Left kidney (tissue), 2 donors: ENCODE measurements around the gene ARHGAP29. TPM values are rescaled to one million over a fixed set of nuclear protein-coding genes. Genes with fewer than 3 reads are reported as not detected.

Experiments used
- DNase-seq: peaks from one replicate; pipeline ENCODE4 v3.0.0-alpha.2; 2013
- polyA plus RNA-seq: library from polyadenylated mRNA; unstranded; fragments of 120-200 nt; gene quantifications from one replicate; pipeline ENCODE4 v1.2.1, GENCODE V29; 2013; ENCODE audit not compliant: insufficient read length

Gene ARHGAP29
- polyA plus RNA-seq, 1 donor: 96.2 TPM

GRCh38 chr1:94236630-94237290, 624 bp downstream of the ARHGAP29 start:
- DNase-seq: no peak

GRCh38 chr1:94236013-94236491, 1.3 kb downstream of the ARHGAP29 start:
- no peak for DNase-seq

GRCh38 chr1:94235189-94236012, 2.0 kb downstream of the ARHGAP29 start:
- DNase-seq: no peak

- DNase-seq: no peak
These were observed 2.8 kb downstream of the ARHGAP29 start for GRCh38 chr1:94234615-94235014.

- no peak for DNase-seq
These were observed 5.6 kb downstream of the ARHGAP29 start for GRCh38 chr1:94231746-94232145.

- DNase-seq: no peak
These were observed 6.5 kb downstream of the ARHGAP29 start for GRCh38 chr1:94230920-94231319.

GRCh38 chr1:94228640-94229375, 8.6 kb downstream of the ARHGAP29 start:
- no peak for DNase-seq

GRCh38 chr1:94227624-94228023, 9.8 kb downstream of the ARHGAP29 start:
- no peak for DNase-seq

GRCh38 chr1:94225845-94226244, 11.5 kb downstream of the ARHGAP29 start:
- no peak for DNase-seq

- DNase-seq: no peak
These were observed 19.1 kb downstream of the ARHGAP29 start for GRCh38 chr1:94218332-94218731.

GRCh38 chr1:94215955-94216354, 21.4 kb downstream of the ARHGAP29 start:
- no peak for DNase-seq

- no peak for DNase-seq
These were observed 27.4 kb downstream of the ARHGAP29 start for GRCh38 chr1:94209982-94210381.

GRCh38 chr1:94209425-94209824, 28.0 kb downstream of the ARHGAP29 start:
- no peak for DNase-seq

GRCh38 chr1:94207695-94208094, 29.7 kb downstream of the ARHGAP29 start:
- no peak for DNase-seq

GRCh38 chr1:94205639-94206038, 31.7 kb downstream of the ARHGAP29 start:
- no peak for DNase-seq

- no peak for DNase-seq
These were observed 35.1 kb downstream of the ARHGAP29 start for GRCh38 chr1:94202241-94202640.

- no peak for DNase-seq
These were observed 38.0 kb downstream of the ARHGAP29 start for GRCh38 chr1:94199398-94199797.

GRCh38 chr1:94194079-94194865, 43.1 kb downstream of the ARHGAP29 start:
- no peak for DNase-seq

GRCh38 chr1:94193128-94193527, 44.3 kb downstream of the ARHGAP29 start:
- DNase-seq: no peak

GRCh38 chr1:94191216-94191615, 46.2 kb downstream of the ARHGAP29 start:
- DNase-seq: no peak

- DNase-seq: no peak
These were observed 50.4 kb downstream of the ARHGAP29 start for GRCh38 chr1:94186946-94187345.
